ENCODE results near the gene ADGRE3.

DNA sequence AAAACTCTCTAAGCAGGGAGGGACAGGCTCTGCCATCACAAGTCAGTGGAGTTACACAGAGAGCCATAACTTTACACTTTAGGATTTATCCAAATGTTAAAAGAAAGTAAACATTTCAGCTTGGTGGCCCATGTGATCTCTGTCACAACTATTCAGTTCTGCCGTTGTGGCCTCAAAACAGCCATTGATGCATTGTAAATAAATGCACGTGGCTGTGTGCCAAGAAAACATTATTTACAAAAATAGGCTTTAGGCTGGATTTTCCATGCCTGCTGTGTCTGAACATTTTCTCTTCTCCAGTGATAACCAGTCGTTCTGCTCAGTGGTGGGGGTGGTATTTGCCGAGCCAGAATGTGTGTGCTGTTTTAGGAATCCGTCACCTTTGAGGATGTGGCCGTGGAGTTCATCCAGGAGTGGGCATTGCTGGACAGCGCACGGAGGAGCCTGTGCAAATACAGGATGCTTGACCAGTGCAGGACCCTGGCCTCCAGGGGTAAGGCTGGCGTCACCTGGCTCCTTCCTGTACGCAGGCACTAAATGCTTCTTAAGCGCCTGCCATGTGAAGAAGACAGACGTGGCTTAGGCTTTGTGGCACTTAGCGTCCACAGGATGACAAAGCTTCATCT lies 20.1 kb upstream of the ADGRE3 start:
- TF ChIP-seq CTCF (conservative IDR thresholded peaks at IDR 0.05; ENCODE audit: low read length) (no peak), EZH2phosphoT487 (IDR thresholded peaks at IDR 0.05; ENCODE audit: borderline replicate concordance, low read depth, low read length) (no peak)

All from OCI-LY7 (cell line).